A673 (cell line): ENCODE data around the gene PACRG. TPM values are rescaled to one million over a fixed set of nuclear protein-coding genes. Genes with fewer than 3 reads are reported as not detected.

Experiments used
- BruUV-seq: library from RNA; stranded (reverse); fragments of 400-500 nt; replicated peaks from 2 replicates; lab custom pipeline; 2021; lab: Mats Ljungman, UMichigan
- CTCF ChIA-PET: fragments of 300-600 bp; sonication (Branson Sonifier 250); formaldehyde crosslinking; loops from one replicate; lab custom pipeline; 2022; ENCODE audit warnings: antibody characterized with exemption; lab: Charles Lee
- POLR2A ChIA-PET: fragments of 300-600 bp; sonication (Branson Sonifier 250); formaldehyde crosslinking; loops from one replicate; lab custom pipeline; 2022; ENCODE audit warnings: antibody characterized with exemption; ENCODE audit not compliant: low non-redundant PET; lab: Charles Lee
- DNase-seq: peaks from one replicate; pipeline ENCODE4 v3.0.0-alpha.2; 2015; ENCODE audit warnings: low spot score
- H3K27ac ChIP-seq: fragments of 200-600 bp; sonication (generic); 2 replicates; pipeline ENCODE4 v1.5.1; 2016; ENCODE audit warnings: mixed run types, low read depth, mild to moderate bottlenecking, mixed read lengths, antibody characterized with exemption, low read length; ENCODE audit not compliant: poor library complexity, severe bottlenecking
- H3K27me3 ChIP-seq: fragments of 200-600 bp; sonication (generic); replicated peaks from 2 replicates; pipeline ENCODE4 v1.6.1; 2017; ENCODE audit warnings: mixed run types, low read depth, mild to moderate bottlenecking, mixed read lengths, antibody characterized with exemption, low read length; ENCODE audit not compliant: insufficient read depth, poor library complexity
- H3K36me3 ChIP-seq: fragments of 200-600 bp; sonication (generic); 2 replicates; pipeline ENCODE4 v1.6.1; 2016; ENCODE audit warnings: mixed run types, mild to moderate bottlenecking, mixed read lengths, antibody characterized with exemption, low read length; ENCODE audit not compliant: insufficient read depth, poor library complexity, severe bottlenecking
- H3K4me1 ChIP-seq: fragments of 200-600 bp; sonication (generic); 2 replicates; pipeline ENCODE4 v1.6.1; 2017; ENCODE audit warnings: mixed run types, mild to moderate bottlenecking, mixed read lengths, antibody characterized with exemption, low read length; ENCODE audit not compliant: insufficient read depth, poor library complexity, severe bottlenecking
- H3K4me3 ChIP-seq: fragments of 200-600 bp; sonication (generic); 2 replicates; pipeline ENCODE4 v1.5.1; 2016; ENCODE audit warnings: low read depth, mixed run types, mild to moderate bottlenecking, mixed read lengths, low read length; ENCODE audit not compliant: poor library complexity, severe bottlenecking
- H3K9me3 ChIP-seq: fragments of 200-600 bp; sonication (generic); 2 replicates; pipeline ENCODE4 v1.6.1; 2016; ENCODE audit warnings: mixed run types, low read depth, mild to moderate bottlenecking, mixed read lengths, antibody characterized with exemption, low read length; ENCODE audit not compliant: poor library complexity, severe bottlenecking
- CTCF ChIP-seq: fragments of 300-800, 200-600 bp; sonication (generic); conservative IDR thresholded peaks from 2 replicates; pipeline ENCODE4 v1.5.1; 2017; ENCODE audit warnings: low read depth, mild to moderate bottlenecking, antibody characterized with exemption, low read length, moderate library complexity, mixed read lengths
- EZH2 ChIP-seq: fragments of 200-600 bp; sonication (generic); IDR thresholded peaks from 2 replicates; pipeline ENCODE4 v1.6.1; 2017; ENCODE audit warnings: borderline replicate concordance, low read depth, mild to moderate bottlenecking, mixed read lengths, antibody characterized with exemption, low read length; ENCODE audit not compliant: poor library complexity, severe bottlenecking
- intact Hi-C: fragments of 100-400 bp; cut with micrococcal nuclease; formaldehyde crosslinking; loops from one replicate; pipeline ENCODE4 v1.10.0; 2022; ENCODE audit not compliant: unreplicated experiment
- total RNA-seq: library from RNA; stranded (reverse); gene quantifications from 2 replicates; pipeline ENCODE4 v1.2.3, GENCODE V29; 2021

The PACRG gene
- total RNA-seq, 1 experiment from 2014 or later, result not detected

GRCh38 chr6:163239572-163240340 lies 512.0 kb downstream of the PACRG start:
- H3K4me3 ChIP-seq, result no peak overlapping the region
- H3K4me1 ChIP-seq, result no peaks in the 10 kb centered on the region
- intact Hi-C loops, result no loop called here
- CTCF ChIA-PET, result no interaction called here
- BruUV-seq, result no TSS peak
- H3K36me3 ChIP-seq, result no peaks in the 10 kb centered on the region
- TF ChIP-seq EZH2 (no peak), CTCF (no peak)
- no peaks in the 10 kb centered on the region for H3K27me3 ChIP-seq
- no peak overlapping the region for H3K27ac ChIP-seq
- POLR2A ChIA-PET, result no interaction called here
- H3K9me3 ChIP-seq, result no peaks in the 10 kb centered on the region
- DNase-seq, result no peak

DNA sequence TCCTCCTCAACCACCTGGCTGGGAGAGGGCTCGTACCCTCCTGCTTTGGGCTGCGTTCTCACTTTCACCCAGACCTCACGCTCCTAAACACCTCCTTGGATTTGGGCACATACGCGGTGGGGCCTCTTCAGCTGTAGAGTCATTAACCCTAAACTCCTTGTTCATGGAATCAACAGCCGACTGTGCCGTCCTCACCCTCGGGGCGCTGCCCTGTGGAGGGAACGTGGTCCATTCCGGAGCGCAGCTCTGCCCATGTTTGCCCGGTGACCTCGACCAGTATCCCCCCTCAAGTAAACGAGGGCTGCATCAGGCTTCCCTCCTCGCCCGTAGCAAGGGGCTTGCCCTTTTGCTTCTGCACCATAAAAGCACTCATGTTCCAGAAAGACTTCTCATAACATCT lies 512.8 kb downstream of the PACRG start:
- intact Hi-C loops, result no loop called here
- no TSS peak for BruUV-seq
- ChIA-PET CTCF (no interaction called here), POLR2A (no interaction called here)
- TF ChIP-seq CTCF, result no peak
- no peak for TF ChIP-seq EZH2
- no peaks in the 10 kb centered on the region for H3K4me1 ChIP-seq
- H3K36me3 ChIP-seq, result no peaks in the 10 kb centered on the region
- no peak for DNase-seq
- H3K27ac ChIP-seq, result no peak overlapping the region
- no peaks in the 10 kb centered on the region for H3K27me3 ChIP-seq
- no peak overlapping the region for H3K4me3 ChIP-seq
- no peaks in the 10 kb centered on the region for H3K9me3 ChIP-seq

- ChIA-PET POLR2A (no interaction called here), CTCF (no interaction called here)
- H3K4me1 ChIP-seq, result no peaks in the 10 kb centered on the region
- H3K27ac ChIP-seq, result no peak overlapping the region
- BruUV-seq, result no TSS peak
- intact Hi-C loops, result no loop called here
- DNase-seq, result no peak
- no peaks in the 10 kb centered on the region for H3K36me3 ChIP-seq
- no peak overlapping the region for H3K4me3 ChIP-seq
- H3K9me3 ChIP-seq, result no peaks in the 10 kb centered on the region
- TF ChIP-seq CTCF, result no peak
- TF ChIP-seq EZH2, result no peak
- no peaks in the 10 kb centered on the region for H3K27me3 ChIP-seq
Observed at GRCh38 chr6:163241683-163242082, 513.9 kb downstream of the PACRG start.
